Right cardiac atrium (tissue), 5 donors: ENCODE results near the gene APOA1. TPM values are rescaled to one million over a fixed set of nuclear protein-coding genes. Genes with fewer than 3 reads are reported as not detected.

Experiments used
- ATAC-seq, 2 donors: fragments of 200-7000 bp; cut with Tn5 transposase; one replicate each; pipeline versions ENCODE4 v1.8.0 to v1.9.1; 2020; ENCODE audit warnings: moderate library complexity in 2 of 2, mild to moderate bottlenecking in 1 of 2
- DNase-seq, 3 donors: peaks; one replicate each; pipeline ENCODE4 v3.0.0-alpha.2; 2020
- H3K27ac ChIP-seq: one replicate; pipeline ENCODE4 v1.5.1; 2013; ENCODE audit warnings: mild to moderate bottlenecking, low read length, control low read depth, moderate library complexity
- H3K27me3 ChIP-seq: one replicate; pipeline ENCODE4 v1.6.1; 2013; ENCODE audit not compliant: control insufficient read depth, insufficient read depth
- H3K4me1 ChIP-seq: one replicate; pipeline ENCODE4 v1.6.1; 2013; ENCODE audit warnings: low read length; ENCODE audit not compliant: control insufficient read depth, insufficient read depth
- H3K4me3 ChIP-seq: one replicate; pipeline ENCODE4 v1.5.1; 2013; ENCODE audit warnings: low read length, control low read depth
- H3K9me3 ChIP-seq: one replicate; pipeline ENCODE4 v1.6.1; 2013; ENCODE audit warnings: low read length; ENCODE audit not compliant: control insufficient read depth
- WGBS: extraction: QIAGEN DNeasy Blood & Tissue Kit; methylation state at CpG from one replicate; pipeline ENCODE4 v1.1.7; 2013; 5-methylcytosine and 5-hydroxymethylcytosine counted together
- intact Hi-C, 4 donors: fragments of 100-400 bp; cut with DNase I; formaldehyde crosslinking; loops; one replicate each; pipeline versions ENCODE4 v1.11.0 to v1.14.0; 2022 to 2023
- polyA plus RNA-seq: library from polyadenylated mRNA; stranded (reverse); fragments of 200-250 nt; gene quantifications from one replicate; pipeline ENCODE4 v1.2.3, GENCODE V29; 2013
- total RNA-seq, 4 donors: library from RNA; stranded (reverse); fragmentation: NEBNext Ultra II Directional; extraction: Animal tissue kit (Norgen Biotek cat#: 25700); gene quantifications; one replicate each; pipeline ENCODE4 v1.2.1, GENCODE V29; 2021
- donor health status: healthy with polysubstance abuse.
- donor health status: DM: no; HTN: yes; CAD: no.
- donor health status: DM: no; HTN: no; CAD: no.
- donor health status: DM: no; HTN: yes; CAD: no; lungs with severe emphysema.
- donor health status: DM: yes; HTN: yes; CAD: no.

The APOA1 gene
- total and polyA plus RNA-seq, 5 donors: 5.2 to 43.0 (median 6.2) TPM

GRCh38 chr11:116871248-116871647 lies 33.8 kb upstream of the APOA1 start:
- peak in 1 of 2 donors; percentile 90 for ATAC-seq
- no peaks in the 10 kb centered on the region for H3K9me3 ChIP-seq
- peaks cover 8% of the 10 kb centered on the region for H3K4me1 ChIP-seq
- 35% methylated on average over 3 of the region's 3 CpGs for WGBS
- DNase-seq: peak in 1 of 3 donors; percentile 27
- H3K27me3 ChIP-seq: no peaks in the 10 kb centered on the region
- intact Hi-C loops: loop anchor here in 3 of 4 donors (10.0 kb wide), 1 partner anchor 354 kb away; no protein-coding TSS in a partner anchor
- peak overlapping the region; percentile 25 for H3K27ac ChIP-seq
- no peak overlapping the region for H3K4me3 ChIP-seq

DNA sequence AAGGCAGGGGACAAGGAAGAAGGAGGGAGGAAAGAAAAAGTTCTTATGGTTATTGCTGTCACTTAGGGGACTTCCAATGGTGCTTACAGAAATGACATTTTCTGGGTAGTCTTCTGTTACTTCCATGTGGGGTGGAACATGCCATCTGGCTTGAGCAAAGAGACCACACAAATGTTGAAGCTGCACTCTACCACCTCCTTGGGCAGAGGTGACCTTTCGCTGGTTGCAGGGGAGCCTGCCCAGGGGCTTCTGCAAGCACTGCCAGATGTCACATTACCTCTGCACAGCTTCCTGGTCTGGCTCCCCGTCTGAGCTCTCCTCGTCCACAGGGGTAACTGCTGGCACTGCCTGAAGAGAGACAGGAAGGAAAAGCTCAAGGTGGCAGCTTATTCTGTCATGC lies 32.6 kb upstream of the APOA1 start:
- no peak overlapping the region for H3K4me3 ChIP-seq
- peaks cover 8% of the 10 kb centered on the region for H3K4me1 ChIP-seq
- intact Hi-C loops: loop anchor here in 3 of 4 donors (10.0 kb wide), 1 partner anchor 355 kb away; no protein-coding TSS in a partner anchor
- WGBS: 78% methylated on average over 3 of the region's 3 CpGs
- DNase-seq (no peak), ATAC-seq (no peak)
- H3K27ac ChIP-seq: no peak overlapping the region
- no peaks in the 10 kb centered on the region for H3K27me3 ChIP-seq
- H3K9me3 ChIP-seq: no peaks in the 10 kb centered on the region

DNA sequence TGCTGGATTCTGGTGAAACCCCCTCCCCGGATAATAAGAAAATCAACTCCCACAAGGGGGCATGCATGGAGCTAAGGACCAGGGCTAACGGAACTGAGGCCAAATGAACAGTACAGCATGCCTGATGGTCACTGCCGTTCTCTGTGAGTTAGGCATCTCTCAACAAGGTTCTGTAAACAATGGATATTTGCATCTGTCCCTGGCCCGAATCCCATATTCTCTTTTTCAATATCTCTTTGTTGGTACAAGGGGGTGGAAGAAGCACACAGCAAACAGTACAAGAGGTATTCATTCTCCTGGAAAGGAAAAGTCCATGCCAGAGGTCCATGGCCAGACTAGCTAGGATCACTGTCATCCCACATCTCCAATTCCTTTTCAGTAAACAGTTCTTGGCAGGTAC lies 32.2 kb upstream of the APOA1 start:
- Histone ChIP-seq H3K27ac (no peak overlapping the region), H3K4me1 (peaks cover 6% of the 10 kb centered on the region), H3K9me3 (no peaks in the 10 kb centered on the region), H3K27me3 (no peaks in the 10 kb centered on the region), H3K4me3 (no peak overlapping the region)
- no peak for ATAC-seq
- DNase-seq: no peak
- WGBS: 84% methylated on average over 4 of the region's 4 CpGs
- intact Hi-C loops: loop anchor here in 3 of 4 donors (10.0 kb wide), 1 partner anchor 355 kb away; no protein-coding TSS in a partner anchor

GRCh38 chr11:116868066-116868465 lies 30.6 kb upstream of the APOA1 start:
- Histone ChIP-seq H3K9me3 (no peaks in the 10 kb centered on the region), H3K4me1 (peaks cover 6% of the 10 kb centered on the region), H3K27me3 (no peaks in the 10 kb centered on the region), H3K27ac (no peak overlapping the region), H3K4me3 (no peak overlapping the region)
- intact Hi-C loops: no loop called here
- WGBS: 58% methylated on average over 3 of the region's 3 CpGs
- DNase-seq: no peak
- no peak for ATAC-seq

GRCh38 chr11:116867619-116868018 lies 30.2 kb upstream of the APOA1 start:
- Histone ChIP-seq H3K4me3 (no peak overlapping the region), H3K9me3 (no peaks in the 10 kb centered on the region), H3K27ac (no peak overlapping the region), H3K4me1 (peaks cover 6% of the 10 kb centered on the region), H3K27me3 (no peaks in the 10 kb centered on the region)
- ATAC-seq (no peak), DNase-seq (no peak)
- intact Hi-C loops: no loop called here
- WGBS: 87% methylated on average over 11 of the region's 11 CpGs

DNA sequence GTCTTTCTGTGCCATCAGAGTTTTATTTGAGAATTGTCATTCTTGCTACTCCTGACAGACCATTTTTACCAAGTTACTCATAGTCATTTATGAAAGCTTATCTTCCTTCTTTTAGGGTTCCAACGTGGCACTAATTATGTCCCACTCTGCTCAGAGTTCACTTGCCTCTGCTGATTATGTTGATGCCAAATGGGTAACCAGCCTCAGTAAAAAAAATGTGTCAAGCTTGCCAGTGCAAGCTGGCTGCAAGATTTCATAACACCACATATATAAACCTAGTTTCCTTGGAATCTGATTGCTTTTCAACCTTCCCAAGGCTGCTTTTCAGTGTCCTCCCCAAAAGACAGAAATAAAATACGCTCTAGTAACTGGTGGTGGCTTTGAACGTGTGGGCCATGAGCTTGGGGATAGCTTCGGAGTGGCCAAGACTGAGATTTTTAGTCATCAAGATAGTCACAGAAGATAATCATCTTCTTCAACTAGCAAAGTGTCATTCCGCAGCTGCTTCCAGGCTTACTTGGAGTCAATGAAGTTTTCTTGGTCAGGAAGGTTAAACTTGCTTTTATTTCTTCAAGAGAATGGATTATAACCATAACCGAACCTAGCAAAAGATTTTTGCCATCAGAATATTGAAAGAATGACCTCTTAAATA lies 29.5 kb upstream of the APOA1 start:
- DNase-seq (no peak), ATAC-seq (no peak)
- H3K9me3 ChIP-seq: no peaks in the 10 kb centered on the region
- H3K27me3 ChIP-seq: no peaks in the 10 kb centered on the region
- H3K4me1 ChIP-seq: peaks cover 6% of the 10 kb centered on the region
- intact Hi-C loops: no loop called here
- no peak overlapping the region for H3K27ac ChIP-seq
- H3K4me3 ChIP-seq: no peak overlapping the region
- WGBS: 85% methylated on average over 6 of the region's 6 CpGs

DNA sequence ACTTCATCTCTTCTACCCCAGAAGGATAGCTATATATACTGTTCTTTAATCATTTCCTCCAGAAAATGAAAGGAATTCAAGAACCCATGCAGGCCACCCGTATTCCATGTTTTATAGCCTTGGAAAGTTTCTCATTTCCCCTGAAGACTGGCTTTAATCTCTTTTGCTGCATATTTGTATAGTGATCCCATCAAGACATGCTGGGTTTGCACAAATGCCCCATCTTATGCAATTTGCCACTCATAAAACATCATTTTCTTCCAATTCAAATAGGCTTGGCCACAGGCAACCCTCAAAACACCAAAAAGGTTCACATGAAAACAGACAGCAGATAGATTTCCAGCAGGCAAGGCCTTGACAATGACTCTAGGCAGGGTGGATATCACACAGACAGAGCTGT lies 28.3 kb upstream of the APOA1 start:
- H3K9me3 ChIP-seq: no peaks in the 10 kb centered on the region
- no peak overlapping the region for H3K27ac ChIP-seq
- 62% methylated on average over 1 of the region's 1 CpG for WGBS
- H3K4me1 ChIP-seq: no peaks in the 10 kb centered on the region
- DNase-seq (no peak), ATAC-seq (no peak)
- H3K4me3 ChIP-seq: no peak overlapping the region
- no peaks in the 10 kb centered on the region for H3K27me3 ChIP-seq
- intact Hi-C loops: no loop called here

- intact Hi-C loops: no loop called here
- ATAC-seq: no peak
Measured at GRCh38 chr11:116864531-116864930, 27.1 kb upstream of the APOA1 start.

DNA sequence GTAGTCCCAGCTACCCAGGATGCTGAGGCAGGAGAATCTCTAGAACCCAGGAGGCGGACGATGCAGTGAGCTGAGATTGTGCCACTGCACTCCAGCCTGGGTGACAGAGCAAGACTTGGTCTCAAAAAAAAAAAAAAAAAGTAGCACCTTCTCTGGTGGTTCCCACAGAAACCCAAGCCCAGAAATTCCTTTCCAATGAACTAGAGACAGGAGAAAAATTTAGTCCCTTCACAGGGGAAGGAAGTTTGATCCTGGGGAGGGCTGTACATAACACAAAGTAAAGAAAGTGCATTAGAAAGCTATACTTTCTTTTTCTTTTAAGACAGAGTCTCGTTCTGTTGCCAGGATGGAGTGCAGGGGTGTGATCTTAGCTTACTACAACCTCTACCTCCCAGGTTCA lies 25.5 kb upstream of the APOA1 start:
- H3K4me3 ChIP-seq: no peak overlapping the region
- DNase-seq (no peak), ATAC-seq (no peak)
- H3K27me3 ChIP-seq: no peaks in the 10 kb centered on the region
- WGBS: 92% methylated on average over 3 of the region's 3 CpGs
- intact Hi-C loops: no loop called here
- H3K4me1 ChIP-seq: no peaks in the 10 kb centered on the region
- H3K27ac ChIP-seq: no peak overlapping the region
- no peaks in the 10 kb centered on the region for H3K9me3 ChIP-seq

More at GRCh38 chr11:116864531-116864930, 27.1 kb upstream of the APOA1 start:
- Histone ChIP-seq H3K27me3 (no peaks in the 10 kb centered on the region), H3K4me1 (no peaks in the 10 kb centered on the region), H3K9me3 (no peaks in the 10 kb centered on the region), H3K27ac (no peak overlapping the region), H3K4me3 (no peak overlapping the region)
- WGBS: 79% methylated on average over 5 of the region's 5 CpGs
- no peak for DNase-seq

GRCh38 chr11:116862185-116862584 lies 24.8 kb upstream of the APOA1 start:
- Histone ChIP-seq H3K9me3 (no peaks in the 10 kb centered on the region), H3K27ac (no peak overlapping the region), H3K4me3 (no peak overlapping the region), H3K4me1 (no peaks in the 10 kb centered on the region), H3K27me3 (no peaks in the 10 kb centered on the region)
- WGBS: 74% methylated on average over 3 of the region's 3 CpGs
- no peak for ATAC-seq
- DNase-seq: no peak
- intact Hi-C loops: no loop called here

DNA sequence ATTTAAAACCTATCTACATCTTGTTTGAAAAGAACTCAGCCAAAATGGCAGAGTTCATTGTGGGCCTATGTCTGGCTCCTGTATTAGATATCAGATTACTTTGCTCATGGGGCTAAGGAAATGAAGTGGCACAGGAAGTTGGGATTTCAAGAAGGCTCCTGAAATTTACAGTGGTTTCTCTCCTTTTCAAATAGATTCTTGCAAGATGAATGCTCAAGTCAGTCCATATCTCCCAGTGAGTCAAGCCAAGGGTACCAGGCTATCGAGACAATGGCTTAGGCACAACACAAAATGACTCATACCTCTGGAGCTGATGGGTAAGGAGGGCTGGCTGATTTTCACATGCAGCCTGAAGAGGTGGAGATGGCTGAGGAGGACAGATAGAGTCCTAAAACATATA lies 24.1 kb upstream of the APOA1 start:
- H3K9me3 ChIP-seq: no peaks in the 10 kb centered on the region
- H3K27ac ChIP-seq: no peak overlapping the region
- no peak for ATAC-seq
- no peaks in the 10 kb centered on the region for H3K4me1 ChIP-seq
- intact Hi-C loops: no loop called here
- H3K4me3 ChIP-seq: no peak overlapping the region
- H3K27me3 ChIP-seq: no peaks in the 10 kb centered on the region
- DNase-seq: no peak
- 91% methylated on average over 1 of the region's 1 CpG for WGBS

DNA sequence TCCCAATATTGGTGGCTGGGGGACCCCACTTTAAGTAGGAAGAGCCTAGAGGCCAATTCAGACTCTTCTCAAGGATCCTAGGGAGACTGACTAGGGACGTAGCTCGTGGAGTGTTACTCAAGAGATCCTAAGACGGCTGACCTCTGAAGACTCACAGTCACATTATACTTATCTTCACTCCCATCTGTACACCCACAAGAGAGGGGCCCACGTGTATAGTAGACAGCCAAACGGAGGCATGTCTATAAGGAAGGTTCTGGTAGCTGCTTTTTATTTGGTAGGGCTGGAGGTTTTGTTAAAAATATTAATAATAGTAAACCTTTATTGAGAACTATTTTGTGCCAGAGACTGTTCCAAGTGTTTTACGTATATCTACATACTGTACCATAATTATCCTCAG lies 22.9 kb upstream of the APOA1 start:
- H3K9me3 ChIP-seq: no peaks in the 10 kb centered on the region
- H3K27me3 ChIP-seq: no peaks in the 10 kb centered on the region
- 88% methylated on average over 6 of the region's 6 CpGs for WGBS
- H3K4me3 ChIP-seq: no peak overlapping the region
- intact Hi-C loops: no loop called here
- H3K27ac ChIP-seq: no peak overlapping the region
- no peaks in the 10 kb centered on the region for H3K4me1 ChIP-seq
- ATAC-seq: no peak
- no peak for DNase-seq
